ENCODE results near the gene C3orf20. TPM values are rescaled to one million over a fixed set of nuclear protein-coding genes. Genes with fewer than 3 reads are reported as not detected.

Gene C3orf20
- total RNA-seq, 1 experiment from 2014 or later = not detected

- Mint-ChIP-seq H3K27ac (no peak overlapping the region), H3K36me3 (no peaks in the 10 kb centered on the region), H3K4me3 (no peak overlapping the region), H3K4me1 (peaks cover 4% of the 10 kb centered on the region), H3K9me3 (no peaks in the 10 kb centered on the region), H3K27me3 (ENCODE audit: low read depth) (no peaks in the 10 kb centered on the region)
- ChIA-PET POLR2A (no interaction called here), CTCF (interaction anchor here (1.4 to 2.6 kb wide), 2 partner anchors 10 to 16 kb away, joined by 6 to 10 read pairs; no protein-coding TSS in a partner anchor)
- DNase-seq (ENCODE audit: low spot score) (no peak), ATAC-seq (no peak)
- TF ChIP-seq FOXJ3 (CRISPR knock-in tag; IDR thresholded peaks at IDR 0.05; ENCODE audit: borderline replicate concordance) (no peak), ZNF396 (CRISPR knock-in tag; IDR thresholded peaks at IDR 0.05; ENCODE audit: borderline replicate concordance) (no peak), ZNF425 (CRISPR knock-in tag; conservative IDR thresholded peaks at IDR 0.05) (no peak), NFATC4 (CRISPR knock-in tag; IDR thresholded peaks at IDR 0.05) (no peak), ZNF317 (CRISPR knock-in tag; IDR thresholded peaks at IDR 0.05; ENCODE audit: borderline replicate concordance, low read depth) (no peak), USF2 (CRISPR knock-in tag; IDR thresholded peaks at IDR 0.05) (no peak), ZNF671 (CRISPR knock-in tag; IDR thresholded peaks at IDR 0.05) (no peak), GTF2I (CRISPR knock-in tag; conservative IDR thresholded peaks at IDR 0.05) (no peak), MXD4 (CRISPR knock-in tag; IDR thresholded peaks at IDR 0.05; ENCODE audit: borderline replicate concordance) (no peak), NR3C1 (CRISPR knock-in tag; conservative IDR thresholded peaks at IDR 0.05; ENCODE audit: low read depth) (no peak), SP1 (CRISPR knock-in tag; conservative IDR thresholded peaks at IDR 0.05) (no peak), PRRX2 (CRISPR knock-in tag; IDR thresholded peaks at IDR 0.05) (no peak), ZNF219 (CRISPR knock-in tag; IDR thresholded peaks at IDR 0.05; ENCODE audit: borderline replicate concordance) (no peak), MYBL2 (CRISPR knock-in tag; IDR thresholded peaks at IDR 0.05) (no peak), SOX15 (CRISPR knock-in tag; IDR thresholded peaks at IDR 0.05) (no peak)
These were observed 89.6 kb downstream of the C3orf20 start for GRCh38 chr3:14764331-14765059.

- POLR2A ChIA-PET = no interaction called here
- TF ChIP-seq ATF6 (CRISPR knock-in tag; IDR thresholded peaks at IDR 0.05) = no peak
- no peak for TF ChIP-seq ATF2 (CRISPR knock-in tag; IDR thresholded peaks at IDR 0.05; ENCODE audit: borderline replicate concordance, low read depth)
- TF ChIP-seq ZNF232 (CRISPR knock-in tag; IDR thresholded peaks at IDR 0.05) = no peak
- TF ChIP-seq NFE2L1 (CRISPR knock-in tag; IDR thresholded peaks at IDR 0.05) = no peak
- TF ChIP-seq MYBL2 (CRISPR knock-in tag; IDR thresholded peaks at IDR 0.05) = no peak
- no peak for TF ChIP-seq JUN (CRISPR knock-in tag; IDR thresholded peaks at IDR 0.05)
- no peak for TF ChIP-seq FOXK1 (CRISPR knock-in tag; IDR thresholded peaks at IDR 0.05)
- TF ChIP-seq FOXP4 (CRISPR knock-in tag; IDR thresholded peaks at IDR 0.05) = no peak
- no peak for TF ChIP-seq TP53 (CRISPR knock-in tag; IDR thresholded peaks at IDR 0.05)
- TF ChIP-seq FOXP1 (CRISPR knock-in tag; IDR thresholded peaks at IDR 0.05; ENCODE audit: borderline replicate concordance) = no peak
- no peak for TF ChIP-seq ESRRA (CRISPR knock-in tag; IDR thresholded peaks at IDR 0.05; ENCODE audit: borderline replicate concordance)
- TF ChIP-seq SOX15 (CRISPR knock-in tag; IDR thresholded peaks at IDR 0.05) = no peak
- TF ChIP-seq TEAD1 (CRISPR knock-in tag; IDR thresholded peaks at IDR 0.05) = no peak
- TF ChIP-seq ZNF219 (CRISPR knock-in tag; IDR thresholded peaks at IDR 0.05; ENCODE audit: borderline replicate concordance) = no peak
- TF ChIP-seq MAX (CRISPR knock-in tag; IDR thresholded peaks at IDR 0.05) = no peak
- TF ChIP-seq RELA (CRISPR knock-in tag; IDR thresholded peaks at IDR 0.05; ENCODE audit: borderline replicate concordance) = no peak
These were observed 90.1 kb downstream of the C3orf20 start for GRCh38 chr3:14765060-14765400.

More at GRCh38 chr3:14765060-14765400, 90.1 kb downstream of the C3orf20 start:
- Mint-ChIP-seq H3K9me3 (no peaks in the 10 kb centered on the region), H3K36me3 (no peaks in the 10 kb centered on the region), H3K27ac (no peak overlapping the region), H3K4me1 (peaks cover 4% of the 10 kb centered on the region), H3K4me3 (no peak overlapping the region), H3K27me3 (ENCODE audit: low read depth) (no peaks in the 10 kb centered on the region)
- CTCF ChIA-PET = interaction anchor here (2.6 kb wide), 1 partner anchor 16 kb away, joined by 10 read pairs; no protein-coding TSS in a partner anchor
- DNase-seq (ENCODE audit: low spot score) = no peak
- no peak for ATAC-seq

Data from WTC11 (cell line).